HL-60 (cell line): ENCODE results near the gene IFI16.

Source experiments
- GABPA ChIP-seq: IDR thresholded peaks from 2 replicates; pipeline ENCODE4 v1.6.1; 2012; ENCODE audit warnings: low read depth
- POLR2AphosphoS5 ChIP-seq: IDR thresholded peaks from 2 replicates; pipeline ENCODE4 v1.6.1; 2012; ENCODE audit warnings: low read depth
- REST ChIP-seq: IDR thresholded peaks from 2 replicates; pipeline ENCODE4 v1.6.1; 2012; ENCODE audit warnings: low read depth; ENCODE audit not compliant: insufficient replicate concordance
- SPI1 ChIP-seq: IDR thresholded peaks from 2 replicates; pipeline ENCODE4 v1.6.1; 2012; ENCODE audit warnings: low read depth, mild to moderate bottlenecking, borderline replicate concordance
- TF ChIP-seq, protein P1 (sequence below): IDR thresholded peaks from one replicate; pipeline ENCODE4 v1.5.1; 2011; ENCODE audit warnings: low read length, control low read depth, inconsistent platforms; ENCODE audit not compliant: insufficient read depth

DNA sequence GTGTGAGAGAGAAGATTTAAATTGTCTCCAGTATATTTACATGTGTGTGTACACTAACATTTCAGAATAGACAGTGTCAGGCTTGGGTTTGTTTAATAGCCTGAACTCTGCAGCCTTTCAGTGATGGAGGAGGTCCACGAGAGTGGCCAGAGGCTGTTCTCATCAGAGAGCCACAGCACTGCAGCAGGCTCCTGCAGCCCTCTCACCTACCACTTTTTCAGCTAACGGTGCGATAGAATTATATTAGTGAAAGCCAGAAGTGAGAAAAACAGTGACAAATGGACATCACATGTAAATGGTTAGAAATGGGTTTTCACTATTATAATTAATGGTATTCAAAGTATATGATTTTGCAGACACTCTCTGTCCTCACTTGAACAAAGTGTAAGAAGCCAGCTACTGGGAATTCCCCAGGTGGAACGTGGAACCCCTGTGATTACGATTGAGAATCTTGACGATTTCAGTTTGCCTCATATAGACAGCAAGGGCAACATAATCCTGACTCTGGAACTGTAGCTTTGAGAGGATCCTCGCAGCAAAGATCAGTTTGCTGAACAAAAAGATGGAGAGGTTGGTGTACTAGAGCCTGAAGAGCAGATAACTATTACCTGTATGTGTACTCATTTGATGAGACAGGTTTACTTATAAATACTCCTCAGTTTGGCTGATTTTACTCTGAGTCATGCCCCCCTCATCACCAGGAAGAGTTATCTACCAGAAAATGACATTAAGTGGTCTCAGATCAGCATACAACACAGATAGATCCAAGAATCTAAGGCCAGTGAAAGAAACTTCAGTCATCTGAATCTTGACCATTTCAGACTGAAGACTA, 31.4 kb downstream of the IFI16 start:
- TF ChIP-seq POLR2AphosphoS5 (no peak), GABPA (no peak), REST (no peak), SPI1 (no peak)
- TF ChIP-seq, protein P1, sequence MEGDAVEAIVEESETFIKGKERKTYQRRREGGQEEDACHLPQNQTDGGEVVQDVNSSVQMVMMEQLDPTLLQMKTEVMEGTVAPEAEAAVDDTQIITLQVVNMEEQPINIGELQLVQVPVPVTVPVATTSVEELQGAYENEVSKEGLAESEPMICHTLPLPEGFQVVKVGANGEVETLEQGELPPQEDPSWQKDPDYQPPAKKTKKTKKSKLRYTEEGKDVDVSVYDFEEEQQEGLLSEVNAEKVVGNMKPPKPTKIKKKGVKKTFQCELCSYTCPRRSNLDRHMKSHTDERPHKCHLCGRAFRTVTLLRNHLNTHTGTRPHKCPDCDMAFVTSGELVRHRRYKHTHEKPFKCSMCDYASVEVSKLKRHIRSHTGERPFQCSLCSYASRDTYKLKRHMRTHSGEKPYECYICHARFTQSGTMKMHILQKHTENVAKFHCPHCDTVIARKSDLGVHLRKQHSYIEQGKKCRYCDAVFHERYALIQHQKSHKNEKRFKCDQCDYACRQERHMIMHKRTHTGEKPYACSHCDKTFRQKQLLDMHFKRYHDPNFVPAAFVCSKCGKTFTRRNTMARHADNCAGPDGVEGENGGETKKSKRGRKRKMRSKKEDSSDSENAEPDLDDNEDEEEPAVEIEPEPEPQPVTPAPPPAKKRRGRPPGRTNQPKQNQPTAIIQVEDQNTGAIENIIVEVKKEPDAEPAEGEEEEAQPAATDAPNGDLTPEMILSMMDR, result no peak
